Astrocyte (in vitro differentiated cells and primary cell): Measurements from ENCODE around the gene VAT1L.

Experiments
- EZH2 ChIP-seq: IDR thresholded peaks from 2 replicates; pipeline ENCODE4 v1.6.1; 2012; ENCODE audit warnings: mild to moderate bottlenecking, low read length, inconsistent platforms; ENCODE audit not compliant: insufficient read depth
- TF ChIP-seq, protein P1 (sequence below): IDR thresholded peaks from 2 replicates; pipeline ENCODE4 v1.5.1; 2011; ENCODE audit warnings: low read depth, mild to moderate bottlenecking, inconsistent platforms, low read length, moderate library complexity; ENCODE audit not compliant: insufficient read depth

DNA sequence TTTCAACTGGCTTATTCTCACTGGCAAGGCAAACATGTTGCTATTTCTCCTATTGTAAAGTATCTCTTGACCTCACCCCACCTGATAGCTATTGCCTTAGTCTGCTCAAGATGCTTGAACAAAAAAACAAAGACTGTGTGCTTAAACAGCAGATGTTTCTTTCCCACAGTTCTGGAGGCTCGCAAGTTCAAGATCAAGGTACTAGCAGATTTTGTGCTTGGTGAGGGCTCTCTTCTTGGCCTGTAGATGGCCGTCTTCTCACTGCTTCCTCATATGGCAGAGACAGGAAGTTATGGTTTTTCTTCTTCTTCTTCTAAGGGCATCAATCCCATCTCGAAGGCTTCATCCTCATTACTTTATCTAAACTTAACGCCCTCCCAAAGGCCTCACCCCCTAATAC, 124.3 kb downstream of the VAT1L start:
- TF ChIP-seq, protein P1, sequence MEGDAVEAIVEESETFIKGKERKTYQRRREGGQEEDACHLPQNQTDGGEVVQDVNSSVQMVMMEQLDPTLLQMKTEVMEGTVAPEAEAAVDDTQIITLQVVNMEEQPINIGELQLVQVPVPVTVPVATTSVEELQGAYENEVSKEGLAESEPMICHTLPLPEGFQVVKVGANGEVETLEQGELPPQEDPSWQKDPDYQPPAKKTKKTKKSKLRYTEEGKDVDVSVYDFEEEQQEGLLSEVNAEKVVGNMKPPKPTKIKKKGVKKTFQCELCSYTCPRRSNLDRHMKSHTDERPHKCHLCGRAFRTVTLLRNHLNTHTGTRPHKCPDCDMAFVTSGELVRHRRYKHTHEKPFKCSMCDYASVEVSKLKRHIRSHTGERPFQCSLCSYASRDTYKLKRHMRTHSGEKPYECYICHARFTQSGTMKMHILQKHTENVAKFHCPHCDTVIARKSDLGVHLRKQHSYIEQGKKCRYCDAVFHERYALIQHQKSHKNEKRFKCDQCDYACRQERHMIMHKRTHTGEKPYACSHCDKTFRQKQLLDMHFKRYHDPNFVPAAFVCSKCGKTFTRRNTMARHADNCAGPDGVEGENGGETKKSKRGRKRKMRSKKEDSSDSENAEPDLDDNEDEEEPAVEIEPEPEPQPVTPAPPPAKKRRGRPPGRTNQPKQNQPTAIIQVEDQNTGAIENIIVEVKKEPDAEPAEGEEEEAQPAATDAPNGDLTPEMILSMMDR, result no peak
- no peak for TF ChIP-seq EZH2
